Mammary epithelial cell (primary cell): Measurements from ENCODE around the gene SCN1A.

Experiments used
- EZH2 ChIP-seq: IDR thresholded peaks from 2 replicates; pipeline ENCODE4 v1.6.1; 2012; ENCODE audit warnings: low read length, inconsistent platforms, borderline replicate concordance
- TF ChIP-seq, protein P1 (sequence below), 2 donors: IDR thresholded peaks in 1 of 2; conservative IDR thresholded peaks in 1 of 2; 2 replicates each; pipeline ENCODE4 v1.5.1; 2011 to 2012; ENCODE audit warnings: inconsistent platforms in 2 of 2, low read length in 2 of 2, mild to moderate bottlenecking in 2 of 2, control low read depth in 1 of 2, low read depth in 1 of 2; ENCODE audit not compliant: insufficient read depth in 1 of 2; ENCODE audit errors: extremely low read depth in 1 of 2

GRCh38 chr2:166042768-166043390 is 84.9 kb downstream of the SCN1A start:
- TF ChIP-seq, protein P1, sequence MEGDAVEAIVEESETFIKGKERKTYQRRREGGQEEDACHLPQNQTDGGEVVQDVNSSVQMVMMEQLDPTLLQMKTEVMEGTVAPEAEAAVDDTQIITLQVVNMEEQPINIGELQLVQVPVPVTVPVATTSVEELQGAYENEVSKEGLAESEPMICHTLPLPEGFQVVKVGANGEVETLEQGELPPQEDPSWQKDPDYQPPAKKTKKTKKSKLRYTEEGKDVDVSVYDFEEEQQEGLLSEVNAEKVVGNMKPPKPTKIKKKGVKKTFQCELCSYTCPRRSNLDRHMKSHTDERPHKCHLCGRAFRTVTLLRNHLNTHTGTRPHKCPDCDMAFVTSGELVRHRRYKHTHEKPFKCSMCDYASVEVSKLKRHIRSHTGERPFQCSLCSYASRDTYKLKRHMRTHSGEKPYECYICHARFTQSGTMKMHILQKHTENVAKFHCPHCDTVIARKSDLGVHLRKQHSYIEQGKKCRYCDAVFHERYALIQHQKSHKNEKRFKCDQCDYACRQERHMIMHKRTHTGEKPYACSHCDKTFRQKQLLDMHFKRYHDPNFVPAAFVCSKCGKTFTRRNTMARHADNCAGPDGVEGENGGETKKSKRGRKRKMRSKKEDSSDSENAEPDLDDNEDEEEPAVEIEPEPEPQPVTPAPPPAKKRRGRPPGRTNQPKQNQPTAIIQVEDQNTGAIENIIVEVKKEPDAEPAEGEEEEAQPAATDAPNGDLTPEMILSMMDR (conservative IDR thresholded peaks at IDR 0.05 in 1 of 2, IDR thresholded peaks at IDR 0.05 in 1 of 2; ENCODE audit: extremely low read depth in 1 of 2, insufficient read depth in 1 of 2, low read depth in 1 of 2, low read length in 2 of 2): no peak
- no peak for TF ChIP-seq EZH2
